H9 (cell line): ENCODE measurements around the gene UCK1. TPM values are rescaled to one million over a fixed set of nuclear protein-coding genes. Genes with fewer than 3 reads are reported as not detected.
A peak's percentile ranks its signal among the peaks of the same experiment; 100 is the strongest.

Source experiments
- DNase-seq: peaks from one replicate; pipeline ENCODE4 v3.0.0-alpha.2; 2017
- H2AFZ ChIP-seq: one replicate; pipeline ENCODE4 v1.6.1; 2013; ENCODE audit warnings: mild to moderate bottlenecking, low read length, control low read depth, moderate library complexity
- H2AK5ac ChIP-seq: 2 replicates; pipeline ENCODE4 v1.6.1; 2013; ENCODE audit warnings: low read length, control low read depth, mixed read lengths; ENCODE audit not compliant: insufficient read length
- H2BK120ac ChIP-seq: one replicate; pipeline ENCODE4 v1.6.1; 2013; ENCODE audit warnings: low read depth, mild to moderate bottlenecking, low read length, control low read depth, inconsistent platforms; ENCODE audit not compliant: poor library complexity, severe bottlenecking
- H2BK12ac ChIP-seq: 2 replicates; pipeline ENCODE4 v1.6.1; 2013; ENCODE audit warnings: low read length, control low read depth, mixed read lengths, low read depth; ENCODE audit not compliant: insufficient read length
- H2BK15ac ChIP-seq: 2 replicates; pipeline ENCODE4 v1.6.1; 2013; ENCODE audit warnings: low read depth, low read length, control low read depth
- H2BK20ac ChIP-seq: one replicate; pipeline ENCODE4 v1.6.1; 2013; ENCODE audit warnings: low read depth, mild to moderate bottlenecking, low read length, control low read depth, inconsistent platforms; ENCODE audit not compliant: poor library complexity, severe bottlenecking
- H2BK5ac ChIP-seq: 2 replicates; pipeline ENCODE4 v1.6.1; 2013; ENCODE audit warnings: low read length, control low read depth, mixed read lengths; ENCODE audit not compliant: insufficient read length
- H3K14ac ChIP-seq: 2 replicates; pipeline ENCODE4 v1.6.1; 2013; ENCODE audit warnings: low read length, control low read depth; ENCODE audit not compliant: insufficient read depth
- H3K18ac ChIP-seq: 2 replicates; pipeline ENCODE4 v1.6.1; 2013; ENCODE audit warnings: low read depth, mild to moderate bottlenecking, mixed read lengths, low read length, control low read depth; ENCODE audit not compliant: insufficient read length
- H3K23ac ChIP-seq: 2 replicates; pipeline ENCODE4 v1.6.1; 2013; ENCODE audit warnings: low read length, control low read depth, mixed read lengths, low read depth; ENCODE audit not compliant: insufficient read length
- H3K23me2 ChIP-seq: 2 replicates; pipeline ENCODE4 v1.6.1; 2013; ENCODE audit warnings: low read depth, mild to moderate bottlenecking, mixed read lengths, low read length, control low read depth; ENCODE audit not compliant: insufficient read length, poor library complexity, severe bottlenecking
- H3K27ac ChIP-seq: 2 replicates; pipeline ENCODE4 v1.5.1; 2013; ENCODE audit warnings: low read length, control low read depth, mixed read lengths, low read depth; ENCODE audit not compliant: insufficient read length
- H3K27me3 ChIP-seq: 2 replicates; pipeline ENCODE4 v1.6.1; 2013; ENCODE audit warnings: low read length, control low read depth, inconsistent platforms; ENCODE audit not compliant: insufficient read depth
- H3K4ac ChIP-seq: 2 replicates; pipeline ENCODE4 v1.6.1; 2013; ENCODE audit warnings: low read depth, mild to moderate bottlenecking, control low read depth, inconsistent platforms, low read length, moderate library complexity
- H3K4me1 ChIP-seq: 2 replicates; pipeline ENCODE4 v1.6.1; 2013; ENCODE audit warnings: low read length, control low read depth, inconsistent platforms; ENCODE audit not compliant: insufficient read depth
- H3K4me2 ChIP-seq: 2 replicates; pipeline ENCODE4 v1.6.1; 2013; ENCODE audit warnings: low read length, control low read depth, mixed read lengths; ENCODE audit not compliant: insufficient read length, insufficient read depth
- H3K56ac ChIP-seq: 2 replicates; pipeline ENCODE4 v1.6.1; 2013; ENCODE audit warnings: low read depth, mild to moderate bottlenecking, mixed read lengths, low read length, control low read depth; ENCODE audit not compliant: insufficient read length
- H3K79me1 ChIP-seq: 2 replicates; pipeline ENCODE4 v1.6.1; 2013; ENCODE audit warnings: low read depth, mild to moderate bottlenecking, moderate library complexity, low read length, control low read depth, inconsistent platforms; ENCODE audit not compliant: insufficient read depth, poor library complexity, severe bottlenecking
- H3K79me2 ChIP-seq: 2 replicates; pipeline ENCODE4 v1.6.1; 2013; ENCODE audit warnings: low read length, control low read depth, inconsistent platforms; ENCODE audit not compliant: insufficient read depth
- H3K9ac ChIP-seq: 2 replicates; pipeline ENCODE4 v1.6.1; 2013; ENCODE audit warnings: low read length, control low read depth, mixed read lengths; ENCODE audit not compliant: insufficient read length; ENCODE audit errors: extremely low read depth
- H3K9me3 ChIP-seq: one replicate; pipeline ENCODE4 v1.6.1; 2013; ENCODE audit warnings: low read depth, low read length, inconsistent platforms; ENCODE audit not compliant: control insufficient read depth
- H3T11ph ChIP-seq: one replicate; pipeline ENCODE4 v1.6.1; 2013; ENCODE audit warnings: mild to moderate bottlenecking, low read length, control low read depth, inconsistent platforms
- H4K20me1 ChIP-seq: one replicate; pipeline ENCODE4 v1.6.1; 2013; ENCODE audit not compliant: control insufficient read depth, insufficient read length, insufficient read depth
- H4K5ac ChIP-seq: 2 replicates; pipeline ENCODE4 v1.6.1; 2013; ENCODE audit warnings: low read depth, mild to moderate bottlenecking, mixed read lengths, low read length, control low read depth; ENCODE audit not compliant: insufficient read length
- H4K8ac ChIP-seq: replicated peaks from 2 replicates; pipeline ENCODE4 v1.6.1; 2013; ENCODE audit warnings: low read length, control low read depth, mixed read lengths, low read depth; ENCODE audit not compliant: insufficient read length
- H4K91ac ChIP-seq: 2 replicates; pipeline ENCODE4 v1.6.1; 2013; ENCODE audit warnings: low read depth, mild to moderate bottlenecking, moderate library complexity, mixed read lengths, low read length, control low read depth; ENCODE audit not compliant: insufficient read length
- H3K27ac Mint-ChIP-seq, 3 experiments: 2 replicates in 2 of 3; 3 replicates in 1 of 3; pipeline ENCODE4 v1.8.0; 2020 to 2021; ENCODE audit warnings: mixed read lengths in 3 of 3, mild to moderate bottlenecking in 1 of 3, moderate library complexity in 1 of 3
- H3K27me3 Mint-ChIP-seq: 2 replicates; pipeline ENCODE4 v1.8.0; 2021; ENCODE audit warnings: low read depth, mild to moderate bottlenecking, moderate library complexity, mixed read lengths
- H3K36me3 Mint-ChIP-seq, 3 experiments: 2 replicates in 2 of 3; 3 replicates in 1 of 3; pipeline ENCODE4 v1.8.0; 2020 to 2021; ENCODE audit warnings: low read depth in 3 of 3, mixed read lengths in 3 of 3; ENCODE audit not compliant: insufficient read depth in 1 of 3
- H3K4me1 Mint-ChIP-seq, 2 experiments: 2 replicates each; pipeline ENCODE4 v1.8.0; 2020; ENCODE audit warnings: mixed read lengths in 2 of 2
- H3K4me3 Mint-ChIP-seq, 2 experiments: 2 replicates in 1 of 2; 3 replicates in 1 of 2; pipeline ENCODE4 v1.8.0; 2020 to 2021; ENCODE audit warnings: mild to moderate bottlenecking in 2 of 2, mixed read lengths in 2 of 2, moderate library complexity in 1 of 2
- H3K9me3 Mint-ChIP-seq, 2 experiments: 2 replicates in 1 of 2; 3 replicates in 1 of 2; pipeline ENCODE4 v1.8.0; 2020; ENCODE audit warnings: mild to moderate bottlenecking in 2 of 2, mixed read lengths in 2 of 2, moderate library complexity in 1 of 2
- CTCF ChIP-seq: fragments of 200-600 bp; sonication (generic); conservative IDR thresholded peaks from 3 replicates; pipeline ENCODE4 v1.8.0; 2021; ENCODE audit warnings: antibody characterized with exemption, mild to moderate bottlenecking
- WGBS: extraction: QIAGEN DNeasy Blood & Tissue Kit; methylation state at CpG from one replicate; pipeline ENCODE4 v1.1.7; 2013; ENCODE audit warnings: missing lambda C conversion rate, low lambda C conversion rate, mixed read lengths; ENCODE audit not compliant: insufficient read length; ENCODE audit errors: extremely low coverage; 5-methylcytosine and 5-hydroxymethylcytosine counted together
- total RNA-seq: library from RNA; stranded (reverse); gene quantifications from 2 replicates; pipeline ENCODE4 v1.2.1, GENCODE V29; 2021

The UCK1 gene
- total RNA-seq, 1 experiment from 2014 or later, result 54.2 TPM

GRCh38 chr9:131523451-131524435 is 7.3 kb downstream of the UCK1 start:
- Histone ChIP-seq H2BK15ac (no peak overlapping the region), H3K23ac (no peak overlapping the region), H3K56ac (no peak overlapping the region), H2AK5ac (no peak overlapping the region), H3T11ph (no peak overlapping the region), H4K20me1 (no peaks in the 10 kb centered on the region), H3K4ac (no peak overlapping the region), H2BK20ac (no peak overlapping the region), H3K23me2 (no peaks in the 10 kb centered on the region), H3K14ac (no peak overlapping the region), H3K27me3 (no peaks in the 10 kb centered on the region), H4K5ac (no peak overlapping the region), H3K9me3 (no peaks in the 10 kb centered on the region), H2BK120ac (no peak overlapping the region), H3K9ac (no peak overlapping the region), H4K91ac (no peak overlapping the region), H3K4me1 (no peaks in the 10 kb centered on the region), H2BK12ac (no peak overlapping the region), H3K18ac (no peak overlapping the region), H3K79me2 (no peaks in the 10 kb centered on the region), H2AFZ (no peak overlapping the region), H3K79me1 (no peaks in the 10 kb centered on the region), H4K8ac (no peak overlapping the region), H2BK5ac (no peak overlapping the region), H3K4me2 (no peak overlapping the region), H3K27ac (no peak overlapping the region)
- no CpG with 5 or more reads among the region's 29 CpGs for WGBS
- Mint-ChIP-seq H3K27me3 (no peaks in the 10 kb centered on the region), H3K27ac (peak overlapping the region in 1 of 3 experiments; percentile 76; a peak in 4 of 7 replicates), H3K4me1 (no peaks in the 10 kb centered on the region), H3K9me3 (no peaks in the 10 kb centered on the region), H3K4me3 (no peak overlapping the region), H3K36me3 (peaks cover 40 to 91% (median 82%) of the 10 kb centered on the region in 3 experiments; a peak in 6 of 7 replicates)
- no peak for DNase-seq
- TF ChIP-seq CTCF, result no peak
